GM18505 (cell line): ENCODE measurements around the gene FBL.

Experiments
- ATAC-seq: cut with Tn5 transposase; IDR thresholded peaks from one replicate; pipeline ENCODE4 v1.9.1; 2021; ENCODE audit not compliant: unreplicated experiment
- POLR2A ChIP-seq: IDR thresholded peaks from 4 replicates; pipeline ENCODE4 v1.6.1; 2011; ENCODE audit warnings: borderline replicate concordance; ENCODE audit not compliant: insufficient read depth, insufficient read length; ENCODE audit errors: extremely low read depth

FBL gene

GRCh38 chr19:39864118-39864517 is 17.9 kb upstream of the FBL start:
- ATAC-seq: no peak
- no peak for TF ChIP-seq POLR2A

GRCh38 chr19:39858541-39858940 is 12.4 kb upstream of the FBL start:
- ATAC-seq: no peak
- no peak for TF ChIP-seq POLR2A

GRCh38 chr19:39852882-39853281 is 6.7 kb upstream of the FBL start:
- no peak for TF ChIP-seq POLR2A
- ATAC-seq: no peak

GRCh38 chr19:39850892-39851291 is 4.7 kb upstream of the FBL start:
- no peak for TF ChIP-seq POLR2A

GRCh38 chr19:39848392-39848791 is 2.2 kb upstream of the FBL start:
- TF ChIP-seq POLR2A: no peak
- ATAC-seq: no peak

More at GRCh38 chr19:39850892-39851291, 4.7 kb upstream of the FBL start:
- ATAC-seq: no peak

GRCh38 chr19:39847525-39847924 is 1.3 kb upstream of the FBL start:
- TF ChIP-seq POLR2A: no peak

GRCh38 chr19:39846678-39847486 is 703 bp upstream of the FBL start:
- TF ChIP-seq POLR2A: no peak
- no peak for ATAC-seq

More at GRCh38 chr19:39847525-39847924, 1.3 kb upstream of the FBL start:
- ATAC-seq: no peak

GRCh38 chr19:39845584-39845932 is 621 bp downstream of the FBL start:
- ATAC-seq: no peak
- no peak for TF ChIP-seq POLR2A

- TF ChIP-seq POLR2A: no peak
Observed at GRCh38 chr19:39845172-39845571, 1.0 kb downstream of the FBL start.

GRCh38 chr19:39843919-39844793 is 2.0 kb downstream of the FBL start:
- ATAC-seq: no peak
- no peak for TF ChIP-seq POLR2A

More at GRCh38 chr19:39845172-39845571, 1.0 kb downstream of the FBL start:
- no peak for ATAC-seq

GRCh38 chr19:39842693-39843435 is 3.3 kb downstream of the FBL start:
- ATAC-seq: no peak
- TF ChIP-seq POLR2A: no peak

GRCh38 chr19:39841041-39841440 is 5.1 kb downstream of the FBL start:
- no peak for ATAC-seq
- no peak for TF ChIP-seq POLR2A

GRCh38 chr19:39840492-39840891 is 5.7 kb downstream of the FBL start:
- ATAC-seq: no peak
- TF ChIP-seq POLR2A: no peak
